ENCODE measurements around the gene PKP4.

PKP4 gene

DNA sequence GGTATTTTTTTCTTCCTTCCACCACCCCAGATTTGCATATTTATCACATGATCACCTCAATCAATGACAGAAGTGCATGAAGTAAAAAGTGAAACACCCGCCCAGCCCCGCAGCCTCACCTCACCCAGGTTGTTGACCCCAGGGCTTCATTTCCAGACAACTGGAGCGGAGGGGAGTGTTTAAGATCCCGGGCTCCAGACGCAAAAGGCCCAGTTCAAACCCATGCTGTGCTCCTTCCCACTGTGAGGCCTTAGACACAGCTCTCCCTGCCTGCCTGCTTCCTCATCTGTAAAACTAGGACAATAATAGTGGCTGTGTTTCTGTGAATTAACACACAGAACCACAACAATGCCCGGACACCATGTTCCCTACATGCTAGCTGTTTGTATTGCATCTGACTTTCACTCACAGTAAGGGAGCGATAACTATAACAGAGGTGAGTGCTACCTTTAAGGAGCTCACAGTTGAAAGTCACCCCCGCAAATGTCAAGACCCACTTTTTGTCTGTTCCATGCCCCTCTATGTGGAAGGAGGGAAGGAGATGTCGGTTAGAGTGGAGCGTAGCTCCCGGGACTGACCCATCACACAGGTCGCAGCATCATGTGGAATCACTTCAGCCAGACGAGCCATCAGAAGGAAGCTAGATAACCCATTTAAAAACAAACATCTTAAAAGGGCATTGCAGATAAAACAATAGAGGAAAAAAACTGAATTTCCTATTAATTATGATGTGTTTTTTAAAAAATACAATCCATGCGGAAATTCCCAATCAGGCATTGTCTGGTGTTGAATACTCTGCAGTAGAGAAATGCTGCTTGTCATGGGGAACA, 260.8 kb downstream of the PKP4 start:
- ChIA-PET CTCF (interaction anchor here (0.8 to 1.6 kb wide), 4 partner anchors 10 to 693 kb away, joined by 3 to 7 read pairs (median 4); no protein-coding TSS in a partner anchor), POLR2A (no interaction called here)
- DNase-seq (ENCODE audit: extremely low spot score): no peak
- no peak for TF ChIP-seq CTCF (IDR thresholded peaks at IDR 0.05; ENCODE audit: control extremely low read depth, extremely low read depth, low read depth, missing control alignments)

- DNase-seq (ENCODE audit: extremely low spot score): no peak
- no peak for TF ChIP-seq CTCF (IDR thresholded peaks at IDR 0.05; ENCODE audit: control extremely low read depth, extremely low read depth, low read depth, missing control alignments)
- CTCF ChIA-PET: interaction anchor here (0.8 to 1.6 kb wide), 2 partner anchors 35 to 693 kb away, joined by 3 to 7 read pairs; no protein-coding TSS in a partner anchor
- POLR2A ChIA-PET: no interaction called here
Observed at GRCh38 chr2:158718196-158718585, 261.4 kb downstream of the PKP4 start.

DNA sequence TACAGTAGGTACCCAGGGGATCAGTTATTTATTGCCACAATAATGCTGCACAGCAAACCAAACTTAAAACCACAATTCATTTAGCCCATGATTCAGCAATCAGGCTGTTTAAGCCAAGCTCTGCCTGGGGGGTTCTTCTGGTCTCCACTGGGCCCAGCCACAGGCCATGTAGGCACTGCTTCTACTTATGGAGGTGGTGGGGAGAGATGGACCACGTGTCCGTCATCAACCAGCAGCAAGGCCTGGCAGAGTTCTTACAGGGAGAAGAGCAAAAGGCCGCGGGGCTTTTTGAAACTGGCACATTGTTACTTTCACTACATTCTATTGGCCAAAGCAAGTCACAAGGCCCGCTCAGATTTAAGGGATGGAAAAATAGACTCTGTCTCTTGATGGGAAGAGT, 262.1 kb downstream of the PKP4 start:
- CTCF ChIA-PET: interaction anchor here (1.6 kb wide), 1 partner anchor 35 kb away, joined by 7 read pairs; no protein-coding TSS in a partner anchor
- POLR2A ChIA-PET: no interaction called here
- TF ChIP-seq CTCF (IDR thresholded peaks at IDR 0.05; ENCODE audit: control extremely low read depth, extremely low read depth, low read depth, missing control alignments): no peak
- no peak for DNase-seq (ENCODE audit: extremely low spot score)

DNA sequence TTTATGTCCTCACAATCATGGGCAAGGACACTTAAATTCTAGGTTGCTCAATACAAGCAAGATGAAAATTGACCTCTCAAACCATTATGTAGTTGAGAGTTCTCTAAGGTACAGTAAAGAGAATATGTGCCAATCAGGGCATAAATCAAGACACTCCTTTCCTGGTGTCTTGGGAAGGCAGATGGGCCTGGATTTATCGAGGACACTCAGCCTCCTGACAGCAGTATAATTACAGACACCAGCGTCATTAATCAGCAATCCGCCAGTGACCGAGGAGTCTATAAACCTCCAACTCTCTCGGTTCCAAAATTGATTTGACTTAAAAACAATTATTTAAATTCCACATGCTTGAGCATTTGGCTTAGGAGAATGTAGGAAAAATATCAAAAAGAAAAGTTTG, 262.7 kb downstream of the PKP4 start:
- TF ChIP-seq CTCF (IDR thresholded peaks at IDR 0.05; ENCODE audit: control extremely low read depth, extremely low read depth, low read depth, missing control alignments): no peak
- DNase-seq (ENCODE audit: extremely low spot score): no peak
- ChIA-PET CTCF (interaction anchor here (1.3 kb wide), 2 partner anchors 18 to 35 kb away, joined by 4 to 5 read pairs; no protein-coding TSS in a partner anchor), POLR2A (no interaction called here)

DNA sequence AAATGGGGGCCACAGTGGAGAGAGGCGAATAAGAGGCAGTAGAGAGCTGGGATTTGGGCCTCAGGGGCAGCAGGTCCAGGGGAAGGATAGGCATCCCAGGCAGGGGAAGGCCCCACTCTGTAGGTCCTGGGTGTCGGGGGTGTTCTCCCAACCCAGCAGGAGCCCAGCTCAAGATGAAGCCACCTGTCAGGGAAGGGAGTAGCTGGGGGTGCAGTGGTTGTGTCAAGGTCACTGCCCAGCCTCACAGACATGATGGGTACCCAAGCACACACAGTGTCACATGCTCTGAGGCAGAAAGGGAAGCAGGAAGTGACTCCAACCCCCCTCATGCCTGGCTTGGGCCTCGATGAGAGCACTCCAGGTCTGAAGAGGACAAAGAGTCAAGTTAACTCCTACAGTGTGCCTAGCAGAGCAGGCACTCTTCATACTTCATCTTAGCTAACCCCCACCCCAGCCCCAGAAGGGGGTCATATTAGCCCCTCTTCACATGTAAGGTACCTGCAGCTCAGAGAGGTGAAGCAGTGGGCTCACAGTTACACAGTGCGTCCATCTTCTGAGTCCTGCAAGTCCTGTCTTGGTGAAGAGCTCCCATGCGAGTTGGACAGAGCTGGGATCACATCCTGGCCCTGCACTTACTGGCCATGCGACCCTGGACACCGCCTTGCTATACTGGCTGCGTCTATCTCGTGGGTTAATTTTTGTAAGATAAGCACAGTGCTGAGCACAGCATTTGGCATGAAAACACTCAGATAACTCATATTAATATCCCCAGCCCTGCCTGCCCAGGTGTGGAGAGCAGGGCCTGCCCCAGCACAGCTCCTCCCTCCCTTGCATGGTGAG, 265.7 kb downstream of the PKP4 start:
- ChIA-PET CTCF (interaction anchor here (1.0 to 3.0 kb wide), 4 partner anchors 10 to 543 kb away, joined by 4 to 13 read pairs (median 7); no protein-coding TSS in a partner anchor), POLR2A (no interaction called here)
- DNase-seq (ENCODE audit: extremely low spot score): no peak
- TF ChIP-seq CTCF (IDR thresholded peaks at IDR 0.05; ENCODE audit: control extremely low read depth, extremely low read depth, low read depth, missing control alignments): no peak

DNA sequence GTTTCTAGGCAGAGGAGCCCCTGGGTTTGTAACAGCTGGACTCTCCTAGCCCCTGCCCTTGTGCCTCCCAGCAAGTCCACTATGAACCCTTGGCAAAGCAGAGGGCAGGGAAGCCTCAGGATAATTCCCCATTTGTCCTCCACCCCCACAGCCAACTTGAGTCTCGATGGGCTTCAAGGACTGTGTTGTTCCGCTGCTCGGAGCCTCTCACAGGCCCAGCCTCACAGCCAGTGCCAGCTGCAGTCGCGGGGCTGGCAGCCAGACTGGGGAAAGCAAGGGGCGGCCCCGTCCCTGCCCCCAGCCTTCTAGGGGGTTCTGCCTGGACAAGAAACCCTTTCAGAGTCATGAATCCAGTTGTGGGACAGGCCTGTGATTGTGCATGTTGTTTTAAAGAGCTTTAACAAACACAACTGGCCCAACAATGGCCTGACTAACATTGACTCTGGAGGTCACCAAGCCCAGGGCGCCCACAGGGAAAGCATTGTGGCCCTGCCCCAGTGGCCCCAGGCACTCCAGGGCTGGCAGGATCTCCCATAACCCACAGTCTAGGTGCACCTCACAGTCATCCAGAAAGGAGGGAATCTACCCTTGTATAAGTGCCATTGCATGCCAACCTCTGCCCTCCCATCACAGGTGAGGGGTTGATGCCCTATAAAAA, 266.6 kb downstream of the PKP4 start:
- no peak for DNase-seq (ENCODE audit: extremely low spot score)
- ChIA-PET POLR2A (no interaction called here), CTCF (interaction anchor here (1.0 to 3.0 kb wide), 5 partner anchors 11 to 544 kb away, joined by 4 to 13 read pairs (median 6); no protein-coding TSS in a partner anchor)
- TF ChIP-seq CTCF (IDR thresholded peaks at IDR 0.05; ENCODE audit: control extremely low read depth, extremely low read depth, low read depth, missing control alignments): no peak
